Measurements from ENCODE around the gene ZNF516. TPM values are rescaled to one million over a fixed set of nuclear protein-coding genes. Genes with fewer than 3 reads are reported as not detected.

Gene ZNF516
- total and polyA plus RNA-seq, 10 of the 15 experiments (the other 5 are each of a cell fraction or from before 2014, with no cell fraction given), result 2.0 to 32.0 (median 8.3) TPM

GRCh38 chr18:76370201-76370600 is 124.8 kb downstream of the ZNF516 start:
- Histone ChIP-seq H3K36me3 (ENCODE audit: control insufficient read depth in 2 of 2, insufficient read depth in 2 of 2, low read length in 1 of 2) (peaks cover 13 to 20% of the 10 kb centered on the region in 2 experiments), H3K4me2 (ENCODE audit: control insufficient read depth, insufficient read depth) (no peak overlapping the region), H3K4me3 (no peak overlapping the region), H3K9ac (ENCODE audit: control insufficient read depth, insufficient read depth, low read length) (no peak overlapping the region), H3K27ac (ENCODE audit: control insufficient read depth, insufficient read depth) (no peak overlapping the region), H4K20me1 (ENCODE audit: control insufficient read depth, insufficient read depth) (peaks cover 5% of the 10 kb centered on the region; the same call in 1 of the 2 replicates), H3K27me3 (replicated peaks in 1 of 2; ENCODE audit: control insufficient read depth in 2 of 2, insufficient read depth in 2 of 2, low read length in 1 of 2) (no peaks in the 10 kb centered on the region), H3K9me3 (replicated peaks; ENCODE audit: control insufficient read depth, insufficient read depth, low read length) (no peaks in the 10 kb centered on the region), H2AFZ (ENCODE audit: control insufficient read depth, low read depth, low read length) (no peak overlapping the region), H3K79me2 (ENCODE audit: control insufficient read depth, insufficient read depth, low read length) (peaks cover 5% of the 10 kb centered on the region), H3K4me1 (ENCODE audit: control insufficient read depth, insufficient read depth, low read length) (peaks cover 19% of the 10 kb centered on the region)
- FAIRE-seq (no peak), DNase-seq (ENCODE audit: low read depth, low spot score) (no peak), ATAC-seq (no peak)
- no TSS peak for BruUV-seq (replicated peaks)
- in situ Hi-C loops (cut with MboI) (loop anchor here (25.0 kb wide), 1 partner anchor 1733 kb away; no protein-coding TSS in a partner anchor), intact Hi-C loops (cut with micrococcal nuclease; ENCODE audit: unreplicated experiment) (no loop called here)
- ChIA-PET SMC1A (ENCODE audit: uncharacterized antibody, unreplicated experiment) (no interaction called here), RAD21 (ENCODE audit: unreplicated experiment) (no interaction called here), CTCF (no interaction called here), POLR2A (no interaction called here)
- WGBS (ENCODE audit: insufficient coverage, insufficient replicate concordance, low lambda C conversion rate, missing lambda C conversion rate), result 95% methylated on average over 12 of the region's 12 CpGs
- TF ChIP-seq EED (IDR thresholded peaks at IDR 0.05; ENCODE audit: low read depth) (no peak), TBL1XR1 (IDR thresholded peaks at IDR 0.05; ENCODE audit: low read depth, low read length) (no peak), RUNX3 (IDR thresholded peaks at IDR 0.05; ENCODE audit: low read length) (no peak), NR2F1 (conservative IDR thresholded peaks at IDR 0.05) (no peak), NFYA (IDR thresholded peaks at IDR 0.05; ENCODE audit: borderline replicate concordance, low read depth, low read length) (no peak), SMARCA5 (IDR thresholded peaks at IDR 0.05) (no peak), CBFB (IDR thresholded peaks at IDR 0.05; ENCODE audit: low read depth) (no peak), ZNF384 (IDR thresholded peaks at IDR 0.05; ENCODE audit: borderline replicate concordance, low read depth, low read length) (no peak), TARDBP (IDR thresholded peaks at IDR 0.05; ENCODE audit: borderline replicate concordance) (no peak), KDM1A (IDR thresholded peaks at IDR 0.05; ENCODE audit: borderline replicate concordance) (no peak), FOXM1 (IDR thresholded peaks at IDR 0.05; ENCODE audit: low read depth, low read length) (no peak)
- TF ChIP-seq, protein P1, sequence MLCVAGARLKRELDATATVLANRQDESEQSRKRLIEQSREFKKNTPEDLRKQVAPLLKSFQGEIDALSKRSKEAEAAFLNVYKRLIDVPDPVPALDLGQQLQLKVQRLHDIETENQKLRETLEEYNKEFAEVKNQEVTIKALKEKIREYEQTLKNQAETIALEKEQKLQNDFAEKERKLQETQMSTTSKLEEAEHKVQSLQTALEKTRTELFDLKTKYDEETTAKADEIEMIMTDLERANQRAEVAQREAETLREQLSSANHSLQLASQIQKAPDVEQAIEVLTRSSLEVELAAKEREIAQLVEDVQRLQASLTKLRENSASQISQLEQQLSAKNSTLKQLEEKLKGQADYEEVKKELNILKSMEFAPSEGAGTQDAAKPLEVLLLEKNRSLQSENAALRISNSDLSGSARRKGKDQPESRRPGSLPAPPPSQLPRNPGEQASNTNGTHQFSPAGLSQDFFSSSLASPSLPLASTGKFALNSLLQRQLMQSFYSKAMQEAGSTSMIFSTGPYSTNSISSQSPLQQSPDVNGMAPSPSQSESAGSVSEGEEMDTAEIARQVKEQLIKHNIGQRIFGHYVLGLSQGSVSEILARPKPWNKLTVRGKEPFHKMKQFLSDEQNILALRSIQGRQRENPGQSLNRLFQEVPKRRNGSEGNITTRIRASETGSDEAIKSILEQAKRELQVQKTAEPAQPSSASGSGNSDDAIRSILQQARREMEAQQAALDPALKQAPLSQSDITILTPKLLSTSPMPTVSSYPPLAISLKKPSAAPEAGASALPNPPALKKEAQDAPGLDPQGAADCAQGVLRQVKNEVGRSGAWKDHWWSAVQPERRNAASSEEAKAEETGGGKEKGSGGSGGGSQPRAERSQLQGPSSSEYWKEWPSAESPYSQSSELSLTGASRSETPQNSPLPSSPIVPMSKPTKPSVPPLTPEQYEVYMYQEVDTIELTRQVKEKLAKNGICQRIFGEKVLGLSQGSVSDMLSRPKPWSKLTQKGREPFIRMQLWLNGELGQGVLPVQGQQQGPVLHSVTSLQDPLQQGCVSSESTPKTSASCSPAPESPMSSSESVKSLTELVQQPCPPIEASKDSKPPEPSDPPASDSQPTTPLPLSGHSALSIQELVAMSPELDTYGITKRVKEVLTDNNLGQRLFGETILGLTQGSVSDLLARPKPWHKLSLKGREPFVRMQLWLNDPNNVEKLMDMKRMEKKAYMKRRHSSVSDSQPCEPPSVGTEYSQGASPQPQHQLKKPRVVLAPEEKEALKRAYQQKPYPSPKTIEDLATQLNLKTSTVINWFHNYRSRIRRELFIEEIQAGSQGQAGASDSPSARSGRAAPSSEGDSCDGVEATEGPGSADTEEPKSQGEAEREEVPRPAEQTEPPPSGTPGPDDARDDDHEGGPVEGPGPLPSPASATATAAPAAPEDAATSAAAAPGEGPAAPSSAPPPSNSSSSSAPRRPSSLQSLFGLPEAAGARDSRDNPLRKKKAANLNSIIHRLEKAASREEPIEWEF (IDR thresholded peaks at IDR 0.05; ENCODE audit: insufficient replicate concordance, low read depth, low read length), result no peak
- TF ChIP-seq, protein P2, sequence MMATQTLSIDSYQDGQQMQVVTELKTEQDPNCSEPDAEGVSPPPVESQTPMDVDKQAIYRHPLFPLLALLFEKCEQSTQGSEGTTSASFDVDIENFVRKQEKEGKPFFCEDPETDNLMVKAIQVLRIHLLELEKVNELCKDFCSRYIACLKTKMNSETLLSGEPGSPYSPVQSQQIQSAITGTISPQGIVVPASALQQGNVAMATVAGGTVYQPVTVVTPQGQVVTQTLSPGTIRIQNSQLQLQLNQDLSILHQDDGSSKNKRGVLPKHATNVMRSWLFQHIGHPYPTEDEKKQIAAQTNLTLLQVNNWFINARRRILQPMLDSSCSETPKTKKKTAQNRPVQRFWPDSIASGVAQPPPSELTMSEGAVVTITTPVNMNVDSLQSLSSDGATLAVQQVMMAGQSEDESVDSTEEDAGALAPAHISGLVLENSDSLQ (IDR thresholded peaks at IDR 0.05), result no peak
- TF ChIP-seq, protein P3, sequence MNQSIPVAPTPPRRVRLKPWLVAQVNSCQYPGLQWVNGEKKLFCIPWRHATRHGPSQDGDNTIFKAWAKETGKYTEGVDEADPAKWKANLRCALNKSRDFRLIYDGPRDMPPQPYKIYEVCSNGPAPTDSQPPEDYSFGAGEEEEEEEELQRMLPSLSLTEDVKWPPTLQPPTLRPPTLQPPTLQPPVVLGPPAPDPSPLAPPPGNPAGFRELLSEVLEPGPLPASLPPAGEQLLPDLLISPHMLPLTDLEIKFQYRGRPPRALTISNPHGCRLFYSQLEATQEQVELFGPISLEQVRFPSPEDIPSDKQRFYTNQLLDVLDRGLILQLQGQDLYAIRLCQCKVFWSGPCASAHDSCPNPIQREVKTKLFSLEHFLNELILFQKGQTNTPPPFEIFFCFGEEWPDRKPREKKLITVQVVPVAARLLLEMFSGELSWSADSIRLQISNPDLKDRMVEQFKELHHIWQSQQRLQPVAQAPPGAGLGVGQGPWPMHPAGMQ (IDR thresholded peaks at IDR 0.05; ENCODE audit: borderline replicate concordance), result no peak
- TF ChIP-seq, protein P4, sequence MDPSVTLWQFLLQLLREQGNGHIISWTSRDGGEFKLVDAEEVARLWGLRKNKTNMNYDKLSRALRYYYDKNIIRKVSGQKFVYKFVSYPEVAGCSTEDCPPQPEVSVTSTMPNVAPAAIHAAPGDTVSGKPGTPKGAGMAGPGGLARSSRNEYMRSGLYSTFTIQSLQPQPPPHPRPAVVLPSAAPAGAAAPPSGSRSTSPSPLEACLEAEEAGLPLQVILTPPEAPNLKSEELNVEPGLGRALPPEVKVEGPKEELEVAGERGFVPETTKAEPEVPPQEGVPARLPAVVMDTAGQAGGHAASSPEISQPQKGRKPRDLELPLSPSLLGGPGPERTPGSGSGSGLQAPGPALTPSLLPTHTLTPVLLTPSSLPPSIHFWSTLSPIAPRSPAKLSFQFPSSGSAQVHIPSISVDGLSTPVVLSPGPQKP (IDR thresholded peaks at IDR 0.05; ENCODE audit: low read depth, low read length), result no peak

Measured in GM12878 (cell line).